ENCODE data around the gene GDPD3.

- no peak for TF ChIP-seq CBX5 (IDR thresholded peaks at IDR 0.05; ENCODE audit: low read depth)
- TF ChIP-seq CTCF (IDR thresholded peaks at IDR 0.05 in 2 of 3, conservative IDR thresholded peaks at IDR 0.05 in 1 of 3; ENCODE audit: control insufficient read depth in 2 of 3, extremely low read depth in 1 of 3, insufficient read depth in 1 of 3, low read depth in 3 of 3, low read length in 3 of 3) = no peak
- TF ChIP-seq RCOR1 (conservative IDR thresholded peaks at IDR 0.05; ENCODE audit: low read depth, low read length) = no peak
- no peak for TF ChIP-seq RFX5 (IDR thresholded peaks at IDR 0.05; ENCODE audit: low read depth, low read length)
- no peak for TF ChIP-seq KDM1A (IDR thresholded peaks at IDR 0.05; ENCODE audit: borderline replicate concordance)
- no peak for TF ChIP-seq REST (IDR thresholded peaks at IDR 0.05; ENCODE audit: low read depth, low read length)
- no peak for TF ChIP-seq JUNB (IDR thresholded peaks at IDR 0.05)
- TF ChIP-seq KLF5 (IDR thresholded peaks at IDR 0.05; ENCODE audit: partially characterized antibody) = no peak
- no peak for TF ChIP-seq NFYA (IDR thresholded peaks at IDR 0.05; ENCODE audit: borderline replicate concordance, low read depth, low read length)
These were observed 9.2 kb downstream of the GDPD3 start for GRCh38 chr16:30104090-30104489.
